HL-60 (cell line): ENCODE results near the gene JUNB.

Experiments used
- DNase-seq, 2 experiments: peaks; one replicate each; pipeline ENCODE4 v3.0.0-alpha.2; 2010 to 2020; ENCODE audit warnings: low read depth in 1 of 2, low spot score in 1 of 2
- H3K27ac ChIP-seq: fragments of 250-450 bp; sonication (Bioruptor Pico); replicated peaks from 2 replicates; pipeline ENCODE4 v1.5.1; 2020; ENCODE audit warnings: mild to moderate bottlenecking, moderate library complexity
- H3K27me3 ChIP-seq: fragments of 250-450 bp; sonication (Bioruptor Pico); 2 replicates; pipeline ENCODE4 v1.5.1; 2021; ENCODE audit warnings: mild to moderate bottlenecking, moderate library complexity; ENCODE audit not compliant: insufficient read depth, poor library complexity, severe bottlenecking
- H3K4me3 ChIP-seq: replicated peaks from 2 replicates; pipeline ENCODE4 v1.5.1; 2011; ENCODE audit warnings: mild to moderate bottlenecking, control low read depth, low read length; ENCODE audit not compliant: insufficient read depth
- CTCF ChIP-seq: IDR thresholded peaks from one replicate; pipeline ENCODE4 v1.5.1; 2011; ENCODE audit warnings: low read length, control low read depth, inconsistent platforms; ENCODE audit not compliant: insufficient read depth
- GABPA ChIP-seq: IDR thresholded peaks from 2 replicates; pipeline ENCODE4 v1.6.1; 2012; ENCODE audit warnings: low read depth
- POLR2AphosphoS5 ChIP-seq: IDR thresholded peaks from 2 replicates; pipeline ENCODE4 v1.6.1; 2012; ENCODE audit warnings: low read depth
- REST ChIP-seq: IDR thresholded peaks from 2 replicates; pipeline ENCODE4 v1.6.1; 2012; ENCODE audit warnings: low read depth; ENCODE audit not compliant: insufficient replicate concordance
- SPI1 ChIP-seq: IDR thresholded peaks from 2 replicates; pipeline ENCODE4 v1.6.1; 2012; ENCODE audit warnings: low read depth, mild to moderate bottlenecking, borderline replicate concordance

The JUNB gene

GRCh38 chr19:12784394-12784870, 6.9 kb upstream of the JUNB start:
- peak overlapping the region; percentile 95 for H3K27ac ChIP-seq
- no peaks in the 10 kb centered on the region for H3K27me3 ChIP-seq
- H3K4me3 ChIP-seq, result no peak overlapping the region
- no peak for DNase-seq
- TF ChIP-seq CTCF (no peak), POLR2AphosphoS5 (no peak), GABPA (no peak), REST (no peak), SPI1 (no peak)

- TF ChIP-seq POLR2AphosphoS5, result peak; percentile 9; the same call in 1 of the 2 replicates
- TF ChIP-seq GABPA, result no peak
- Histone ChIP-seq H3K27ac (peak overlapping the region; percentile 95), H3K27me3 (no peaks in the 10 kb centered on the region), H3K4me3 (no peak overlapping the region)
- peak in 1 of 2 experiments; percentile 49 for DNase-seq
These were observed 6.3 kb upstream of the JUNB start for GRCh38 chr19:12784871-12785430.

GRCh38 chr19:12785431-12786031, 5.8 kb upstream of the JUNB start:
- TF ChIP-seq POLR2AphosphoS5 (0 out of 2 replicates have a peak, but pooled peaks have one; percentile 26), REST (no peak), SPI1 (peak; percentile 100)
- Histone ChIP-seq H3K27ac (peak overlapping the region; percentile 95), H3K27me3 (no peaks in the 10 kb centered on the region), H3K4me3 (no peak overlapping the region)
- DNase-seq, result peak; percentile 82 to 87

- Histone ChIP-seq H3K27ac (peak overlapping the region; percentile 95), H3K4me3 (no peak overlapping the region), H3K27me3 (no peaks in the 10 kb centered on the region)
- DNase-seq, result peak in 1 of 2 experiments; percentile 90
- TF ChIP-seq GABPA, result no peak
- TF ChIP-seq CTCF, result no peak
- no peak for TF ChIP-seq REST
- TF ChIP-seq SPI1, result peak; percentile 66; the same call in 1 of the 2 replicates
- TF ChIP-seq POLR2AphosphoS5, result peak; percentile 27; the same call in 1 of the 2 replicates
These were observed 5.0 kb upstream of the JUNB start for GRCh38 chr19:12786141-12786870.
